Measurements from ENCODE around the gene PLPPR2.

The PLPPR2 gene

GRCh38 chr19:11356676-11357550 is 1.7 kb downstream of the PLPPR2 start:
- DNase-seq (ENCODE audit: insufficient read length, low spot score) (no peak), FAIRE-seq (no peak)
- no peak for TF ChIP-seq POLR2A (IDR thresholded peaks at IDR 0.05; ENCODE audit: low read depth, low read length)

GRCh38 chr19:11359421-11359820 is 4.2 kb downstream of the PLPPR2 start:
- TF ChIP-seq POLR2A (IDR thresholded peaks at IDR 0.05; ENCODE audit: low read depth, low read length): no peak
- FAIRE-seq (no peak), DNase-seq (ENCODE audit: insufficient read length, low spot score) (no peak)

- FAIRE-seq (no peak), DNase-seq (ENCODE audit: insufficient read length, low spot score) (no peak)
- no peak for TF ChIP-seq POLR2A (IDR thresholded peaks at IDR 0.05; ENCODE audit: low read depth, low read length)
Measured at GRCh38 chr19:11361037-11361770, 6.0 kb downstream of the PLPPR2 start.

- FAIRE-seq (no peak), DNase-seq (ENCODE audit: insufficient read length, low spot score) (no peak)
- TF ChIP-seq POLR2A (IDR thresholded peaks at IDR 0.05; ENCODE audit: low read depth, low read length): no peak
Measured at GRCh38 chr19:11361771-11362731, 6.8 kb downstream of the PLPPR2 start.

GRCh38 chr19:11363881-11364280 is 8.6 kb downstream of the PLPPR2 start:
- no peak for TF ChIP-seq POLR2A (IDR thresholded peaks at IDR 0.05; ENCODE audit: low read depth, low read length)
- DNase-seq (ENCODE audit: insufficient read length, low spot score): no peak
- no peak for FAIRE-seq

GRCh38 chr19:11364296-11364904 is 9.2 kb downstream of the PLPPR2 start:
- no peak for FAIRE-seq
- TF ChIP-seq POLR2A (IDR thresholded peaks at IDR 0.05; ENCODE audit: low read depth, low read length): no peak
- no peak for DNase-seq (ENCODE audit: insufficient read length, low spot score)

DNA sequence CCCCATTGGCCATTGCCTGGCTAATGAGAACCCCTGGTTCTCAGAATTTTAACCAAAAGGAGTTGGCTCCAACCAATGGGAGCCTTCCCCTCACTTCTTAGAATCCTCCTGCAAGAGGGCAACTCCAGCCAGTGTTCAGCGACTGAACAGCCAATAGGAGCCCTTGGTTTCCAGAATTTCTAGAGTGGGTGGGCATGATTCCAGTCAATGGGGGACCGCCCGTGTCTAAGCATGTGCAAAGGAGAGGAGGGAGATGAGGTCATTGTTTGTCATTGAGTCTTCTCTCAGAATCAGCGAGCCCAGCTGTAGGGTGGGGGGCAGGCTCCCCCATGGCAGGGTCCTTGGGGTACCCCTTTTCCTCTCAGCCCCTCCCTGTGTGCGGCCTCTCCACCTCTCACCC is 9.7 kb downstream of the PLPPR2 start:
- FAIRE-seq (no peak), DNase-seq (ENCODE audit: insufficient read length, low spot score) (no peak)
- TF ChIP-seq POLR2A (IDR thresholded peaks at IDR 0.05; ENCODE audit: low read depth, low read length): no peak

DNA sequence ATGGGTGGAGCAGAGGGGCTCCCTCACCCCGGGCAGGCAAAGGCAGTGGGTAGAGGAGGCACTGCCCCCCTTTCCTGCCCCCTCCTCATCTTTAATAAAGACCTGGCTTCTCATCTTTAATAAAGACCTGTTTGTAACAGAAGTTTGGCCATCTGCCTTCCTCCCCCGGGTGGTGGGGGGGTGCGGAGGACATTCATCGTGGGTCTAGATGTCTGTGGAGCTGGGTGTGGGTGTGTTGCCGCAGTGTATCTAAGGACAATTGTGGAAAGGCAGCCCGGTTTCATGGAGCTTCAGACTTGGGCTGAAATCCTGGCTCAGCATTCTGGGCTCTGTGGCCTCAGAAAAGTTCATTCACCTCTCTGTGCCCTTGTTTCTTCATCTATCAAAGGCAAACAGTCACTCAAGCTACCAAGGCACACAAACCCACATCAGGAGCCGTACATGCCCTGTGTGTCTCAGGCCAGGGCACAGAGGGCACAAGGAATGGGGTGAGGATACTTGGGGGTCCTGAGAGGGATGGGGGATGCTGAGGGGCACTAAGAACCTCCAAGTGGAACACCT is 10.4 kb downstream of the PLPPR2 start:
- FAIRE-seq (no peak), DNase-seq (ENCODE audit: insufficient read length, low spot score) (no peak)
- no peak for TF ChIP-seq POLR2A (IDR thresholded peaks at IDR 0.05; ENCODE audit: low read depth, low read length)

DNA sequence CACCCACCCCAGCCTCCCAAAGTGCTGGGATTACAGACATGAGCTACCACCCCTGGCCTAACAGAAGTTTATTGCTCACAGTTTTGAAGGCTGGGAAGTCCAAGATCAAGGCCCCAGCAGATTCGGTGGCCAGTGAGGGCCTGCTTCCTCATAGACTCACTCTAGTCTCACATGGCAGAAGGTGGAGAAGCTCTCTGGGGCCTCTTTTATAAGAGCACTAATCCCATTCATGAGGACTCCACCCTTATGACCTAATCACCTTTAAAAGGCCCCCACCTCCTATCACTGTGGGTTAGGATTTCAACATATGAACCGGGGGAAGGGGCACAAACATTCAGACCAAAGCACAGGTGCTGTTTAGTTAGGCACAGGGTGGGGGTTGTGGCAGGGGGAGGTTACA is 12.3 kb downstream of the PLPPR2 start:
- FAIRE-seq: no peak
- TF ChIP-seq POLR2A (IDR thresholded peaks at IDR 0.05; ENCODE audit: low read depth, low read length): no peak
- no peak for DNase-seq (ENCODE audit: insufficient read length, low spot score)

GRCh38 chr19:11370744-11371143 is 15.5 kb downstream of the PLPPR2 start:
- DNase-seq (ENCODE audit: insufficient read length, low spot score) (no peak), FAIRE-seq (no peak)
- no peak for TF ChIP-seq POLR2A (IDR thresholded peaks at IDR 0.05; ENCODE audit: low read depth, low read length)

GRCh38 chr19:11373166-11373884 is 18.1 kb downstream of the PLPPR2 start:
- DNase-seq (ENCODE audit: insufficient read length, low spot score): no peak
- no peak for FAIRE-seq
- no peak for TF ChIP-seq POLR2A (IDR thresholded peaks at IDR 0.05; ENCODE audit: low read depth, low read length)

GRCh38 chr19:11373885-11374432 is 18.7 kb downstream of the PLPPR2 start:
- DNase-seq (ENCODE audit: insufficient read length, low spot score): no peak
- no peak for TF ChIP-seq POLR2A (IDR thresholded peaks at IDR 0.05; ENCODE audit: low read depth, low read length)
- FAIRE-seq: no peak

Data from H54 (cell line).